COLO829 (cell line): Measurements from ENCODE around the gene ASTL.

Source experiments
- DNase-seq: peaks from one replicate; pipeline ENCODE4 v3.0.0; 2012; ENCODE audit warnings: low spot score

ASTL gene

DNA sequence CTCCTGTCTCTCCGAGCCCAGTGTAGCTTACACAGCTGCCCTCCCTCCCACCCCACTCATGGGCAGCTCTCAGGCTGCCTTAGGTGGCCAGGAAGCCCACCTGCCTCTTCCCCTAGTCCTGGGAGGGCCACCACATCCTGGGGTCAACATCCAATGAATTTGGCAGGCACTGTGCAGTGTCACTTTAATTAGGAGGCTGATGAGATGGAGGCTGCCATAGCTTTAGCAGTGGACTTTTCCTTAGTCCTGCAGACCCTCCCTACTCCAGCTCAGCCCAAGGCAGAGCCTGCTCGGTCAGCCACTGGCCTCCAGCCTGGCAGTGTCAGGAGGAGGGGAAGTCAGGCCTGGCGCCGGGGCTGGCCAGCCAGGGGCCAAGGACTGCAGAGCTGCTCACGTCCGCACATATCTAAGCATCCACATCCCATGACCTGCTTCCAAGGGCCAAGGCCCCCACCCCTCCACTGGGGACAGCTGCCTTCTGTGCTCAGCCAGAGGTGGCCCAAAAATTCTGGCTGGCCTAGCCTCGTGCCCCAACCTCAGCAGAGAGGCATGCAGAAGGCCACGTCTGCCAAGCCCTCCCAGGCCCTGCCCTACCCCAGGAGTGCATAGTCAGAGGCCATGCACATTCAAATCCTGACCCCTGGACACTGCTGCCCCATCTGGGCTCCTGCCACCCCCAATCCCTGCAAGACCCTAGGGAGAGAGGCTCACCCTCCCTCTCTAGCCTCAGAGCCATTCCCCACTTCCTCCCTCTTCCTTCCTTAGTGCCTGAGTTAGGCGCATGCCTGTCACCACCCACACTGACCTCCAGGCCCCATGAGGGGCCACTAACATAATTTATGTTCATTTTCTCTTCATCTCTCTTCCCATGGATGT is 55.0 kb downstream of the ASTL start:
- DNase-seq, result no peak

- DNase-seq, result no peak
These were observed 55.9 kb downstream of the ASTL start for GRCh38 chr2:96082211-96083063.

- DNase-seq, result no peak
These were observed 57.3 kb downstream of the ASTL start for GRCh38 chr2:96081042-96081441.

DNA sequence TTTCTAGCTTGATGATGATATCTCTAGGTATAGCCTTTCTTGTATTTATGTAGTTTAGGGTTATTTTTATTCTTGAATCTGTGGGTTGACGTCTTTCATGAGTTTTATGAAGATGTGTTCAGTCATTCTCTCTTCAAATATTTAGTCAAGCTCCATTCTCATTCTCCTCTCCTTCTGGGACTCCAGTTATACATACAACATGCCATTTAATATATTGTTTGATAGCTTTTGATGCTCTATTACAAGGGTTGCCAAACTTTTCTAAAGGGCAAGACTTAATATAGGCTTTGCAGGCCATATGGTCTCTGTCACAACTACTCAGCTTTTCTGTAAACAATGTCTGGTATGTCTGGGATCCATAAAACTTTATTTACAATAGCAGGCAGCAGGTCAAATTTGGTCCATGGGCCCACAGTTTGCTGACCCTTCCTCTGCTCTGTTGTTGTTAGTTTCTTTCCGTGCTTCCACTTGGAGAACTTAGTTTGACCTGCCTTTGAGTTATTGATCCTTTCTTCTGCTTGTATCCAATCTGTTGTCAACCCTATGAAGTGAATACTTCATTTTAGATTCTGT is 63.0 kb downstream of the ASTL start:
- DNase-seq, result no peak

- no peak for DNase-seq
These were observed 64.1 kb downstream of the ASTL start for GRCh38 chr2:96074156-96074555.

GRCh38 chr2:96073170-96073775 is 65.0 kb downstream of the ASTL start:
- DNase-seq, result no peak
